Measurements from ENCODE around the gene ZNF112. TPM values are rescaled to one million over a fixed set of nuclear protein-coding genes. Genes with fewer than 3 reads are reported as not detected.

ZNF112 gene
- total and polyA plus RNA-seq, 4 donors = 0.47 to 2.0 (median 1.7) TPM

GRCh38 chr19:44371815-44372480, 15.5 kb upstream of the ZNF112 start:
- no peak for DNase-seq (ENCODE audit: low spot score)
- H3K4me1 ChIP-seq (ENCODE audit: control insufficient read depth in 4 of 4, insufficient read depth in 4 of 4, low read length in 3 of 4) = no peaks in the 10 kb centered on the region
- no peak overlapping the region for H3K9ac ChIP-seq (ENCODE audit: low read depth in 1 of 2, low read length in 2 of 2)
- H3K27me3 ChIP-seq (ENCODE audit: control insufficient read depth in 4 of 4, insufficient read depth in 4 of 4, low read length in 3 of 4) = no peaks in the 10 kb centered on the region
- H3K4me3 ChIP-seq (ENCODE audit: low read depth in 1 of 3, low read length in 3 of 3) = peak overlapping the region in 1 of 3 donors; percentile 11
- peaks cover 5 to 16% (median 13%) of the 10 kb centered on the region in 4 donors for H3K9me3 ChIP-seq (ENCODE audit: control insufficient read depth in 4 of 4, low read length in 3 of 4)
- no peaks in the 10 kb centered on the region for H3K36me3 ChIP-seq (ENCODE audit: control insufficient read depth in 4 of 4, insufficient read depth in 3 of 4, low read depth in 1 of 4, low read length in 3 of 4)
- TF ChIP-seq SP1 (IDR thresholded peaks at IDR 0.05) = no peak
- TF ChIP-seq FOXA1 (IDR thresholded peaks at IDR 0.05) = no peak
- TF ChIP-seq REST (IDR thresholded peaks at IDR 0.05) = no peak
- TF ChIP-seq RXRA (IDR thresholded peaks at IDR 0.05) = no peak
- TF ChIP-seq FOXA2 (IDR thresholded peaks at IDR 0.05) = no peak
- no peak for TF ChIP-seq NR2F2 (IDR thresholded peaks at IDR 0.05)
- TF ChIP-seq HNF4G (IDR thresholded peaks at IDR 0.05) = no peak
- TF ChIP-seq RAD21 (IDR thresholded peaks at IDR 0.05) = no peak
- no peak for TF ChIP-seq JUND (IDR thresholded peaks at IDR 0.05)
- TF ChIP-seq EGR1 (IDR thresholded peaks at IDR 0.05; ENCODE audit: low read depth in 2 of 2) = no peak
- no peak for TF ChIP-seq ATF3 (IDR thresholded peaks at IDR 0.05)
- no peak overlapping the region for H3K27ac ChIP-seq (ENCODE audit: low read depth in 1 of 2, low read length in 2 of 2)
- 54% methylated on average over 20 of the region's 20 CpGs for WGBS

- no peak overlapping the region for H3K9ac ChIP-seq (ENCODE audit: low read depth in 1 of 2, low read length in 2 of 2)
- TF ChIP-seq TAF1 (conservative IDR thresholded peaks at IDR 0.05) (no peak), JUND (IDR thresholded peaks at IDR 0.05) (no peak), ZBTB33 (IDR thresholded peaks at IDR 0.05) (no peak), EGR1 (IDR thresholded peaks at IDR 0.05; ENCODE audit: low read depth in 2 of 2) (no peak), FOXA1 (IDR thresholded peaks at IDR 0.05) (no peak)
- H3K27ac ChIP-seq (ENCODE audit: low read depth in 1 of 2, low read length in 2 of 2) = no peak overlapping the region
- no peak for DNase-seq (ENCODE audit: low spot score)
- 50% methylated on average over 17 of the region's 17 CpGs for WGBS
- H3K9me3 ChIP-seq (ENCODE audit: control insufficient read depth in 4 of 4, low read length in 3 of 4) = peaks cover 6 to 13% (median 11%) of the 10 kb centered on the region in 4 donors
- H3K36me3 ChIP-seq (ENCODE audit: control insufficient read depth in 4 of 4, insufficient read depth in 3 of 4, low read depth in 1 of 4, low read length in 3 of 4) = no peaks in the 10 kb centered on the region
- H3K4me3 ChIP-seq (ENCODE audit: low read depth in 1 of 3, low read length in 3 of 3) = no peak overlapping the region
- no peaks in the 10 kb centered on the region for H3K27me3 ChIP-seq (ENCODE audit: control insufficient read depth in 4 of 4, insufficient read depth in 4 of 4, low read length in 3 of 4)
- no peaks in the 10 kb centered on the region for H3K4me1 ChIP-seq (ENCODE audit: control insufficient read depth in 4 of 4, insufficient read depth in 4 of 4, low read length in 3 of 4)
These were observed 10.5 kb upstream of the ZNF112 start for GRCh38 chr19:44367024-44367423.
